ENCODE data around the gene LPIN1. TPM values are rescaled to one million over a fixed set of nuclear protein-coding genes. Genes with fewer than 3 reads are reported as not detected.
A peak's percentile ranks its signal among the peaks of the same experiment; 100 is the strongest.

LPIN1 gene
- total and polyA plus RNA-seq, 2 of the 13 experiments (the other 11 are each of a cell fraction or from before 2014, with no cell fraction given) = 9.7 to 19.4 TPM

GRCh38 chr2:11809586-11810236 is 63.3 kb downstream of the LPIN1 start (continued):
- TF ChIP-seq BRF2 (CRISPR knock-in tag; IDR thresholded peaks at IDR 0.05) (no peak), GATAD2A (CRISPR knock-in tag; IDR thresholded peaks at IDR 0.05) (peak; percentile 63), CEBPB (IDR thresholded peaks at IDR 0.05; ENCODE audit: borderline replicate concordance, low read depth, low read length) (peak; percentile 22; the same call in 1 of the 2 replicates), ATF4 (CRISPR knock-in tag; IDR thresholded peaks at IDR 0.05) (no peak), ZNF160 (CRISPR knock-in tag; IDR thresholded peaks at IDR 0.05) (no peak), ARID2 (CRISPR knock-in tag; IDR thresholded peaks at IDR 0.05; ENCODE audit: borderline replicate concordance) (no peak), SAP130 (CRISPR knock-in tag; IDR thresholded peaks at IDR 0.05; ENCODE audit: low read depth) (0 out of 2 replicates have a peak, but pooled peaks have one; percentile 13), KAT7 (CRISPR knock-in tag; IDR thresholded peaks at IDR 0.05; ENCODE audit: borderline replicate concordance) (no peak), CENPT (CRISPR knock-in tag; IDR thresholded peaks at IDR 0.05; ENCODE audit: low read depth) (no peak), ZNF331 (CRISPR knock-in tag; IDR thresholded peaks at IDR 0.05) (peak; percentile 28; the same call in 1 of the 2 replicates), HNRNPLL (IDR thresholded peaks at IDR 0.05; ENCODE audit: low read depth, low read length, poor library complexity, severe bottlenecking) (no peak), NR2F2 (IDR thresholded peaks at IDR 0.05; ENCODE audit: borderline replicate concordance, low read depth) (peak; percentile 42; the same call in 1 of the 2 replicates), SOX13 (IDR thresholded peaks at IDR 0.05) (no peak), SOX13 (CRISPR knock-in tag; conservative IDR thresholded peaks at IDR 0.05 in 1 of 2, IDR thresholded peaks at IDR 0.05 in 1 of 2) (peak in 1 of 2 experiments; percentile 39; a peak in 1 of 4 replicates), SP5 (CRISPR knock-in tag; IDR thresholded peaks at IDR 0.05; ENCODE audit: borderline replicate concordance, low read depth) (no peak), ZNF614 (CRISPR knock-in tag; IDR thresholded peaks at IDR 0.05; ENCODE audit: borderline replicate concordance) (no peak), ZNF589 (CRISPR knock-in tag; conservative IDR thresholded peaks at IDR 0.05) (no peak)
